Astrocyte of the cerebellum (primary cell): Measurements from ENCODE around the gene NFIX.

Experiments used
- DNase-seq: peaks from one replicate; pipeline ENCODE4 v3.0.0-alpha.2; 2011; ENCODE audit warnings: low read depth
- H3K4me3 ChIP-seq: 2 replicates; pipeline ENCODE4 v1.5.1; 2011; ENCODE audit warnings: mild to moderate bottlenecking, low read depth, low read length, moderate library complexity
- in situ Hi-C: cut with HindIII; loops from 2 replicates; pipeline ENCODE4 v1.10.0; 2017; ENCODE audit warnings: low sequenced_read_pairs
- TF ChIP-seq, protein P1 (sequence below): IDR thresholded peaks from 2 replicates; pipeline ENCODE4 v1.5.1; 2012; ENCODE audit warnings: low read length, low read depth, moderate library complexity, mild to moderate bottlenecking; ENCODE audit errors: missing control alignments

The NFIX gene

GRCh38 chr19:13090511-13091231, 95.4 kb downstream of the NFIX start:
- H3K4me3 ChIP-seq: no peak overlapping the region
- DNase-seq: no peak
- TF ChIP-seq, protein P1, sequence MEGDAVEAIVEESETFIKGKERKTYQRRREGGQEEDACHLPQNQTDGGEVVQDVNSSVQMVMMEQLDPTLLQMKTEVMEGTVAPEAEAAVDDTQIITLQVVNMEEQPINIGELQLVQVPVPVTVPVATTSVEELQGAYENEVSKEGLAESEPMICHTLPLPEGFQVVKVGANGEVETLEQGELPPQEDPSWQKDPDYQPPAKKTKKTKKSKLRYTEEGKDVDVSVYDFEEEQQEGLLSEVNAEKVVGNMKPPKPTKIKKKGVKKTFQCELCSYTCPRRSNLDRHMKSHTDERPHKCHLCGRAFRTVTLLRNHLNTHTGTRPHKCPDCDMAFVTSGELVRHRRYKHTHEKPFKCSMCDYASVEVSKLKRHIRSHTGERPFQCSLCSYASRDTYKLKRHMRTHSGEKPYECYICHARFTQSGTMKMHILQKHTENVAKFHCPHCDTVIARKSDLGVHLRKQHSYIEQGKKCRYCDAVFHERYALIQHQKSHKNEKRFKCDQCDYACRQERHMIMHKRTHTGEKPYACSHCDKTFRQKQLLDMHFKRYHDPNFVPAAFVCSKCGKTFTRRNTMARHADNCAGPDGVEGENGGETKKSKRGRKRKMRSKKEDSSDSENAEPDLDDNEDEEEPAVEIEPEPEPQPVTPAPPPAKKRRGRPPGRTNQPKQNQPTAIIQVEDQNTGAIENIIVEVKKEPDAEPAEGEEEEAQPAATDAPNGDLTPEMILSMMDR: no peak
- in situ Hi-C loops: no loop called here

GRCh38 chr19:13091400-13092157, 96.3 kb downstream of the NFIX start:
- peak; percentile 82 for DNase-seq
- no peak overlapping the region for H3K4me3 ChIP-seq
- TF ChIP-seq, protein P1: no peak
- in situ Hi-C loops: no loop called here

GRCh38 chr19:13092158-13092543, 96.9 kb downstream of the NFIX start:
- in situ Hi-C loops: no loop called here
- no peak for DNase-seq
- TF ChIP-seq, protein P1: no peak
- H3K4me3 ChIP-seq: no peak overlapping the region

DNA sequence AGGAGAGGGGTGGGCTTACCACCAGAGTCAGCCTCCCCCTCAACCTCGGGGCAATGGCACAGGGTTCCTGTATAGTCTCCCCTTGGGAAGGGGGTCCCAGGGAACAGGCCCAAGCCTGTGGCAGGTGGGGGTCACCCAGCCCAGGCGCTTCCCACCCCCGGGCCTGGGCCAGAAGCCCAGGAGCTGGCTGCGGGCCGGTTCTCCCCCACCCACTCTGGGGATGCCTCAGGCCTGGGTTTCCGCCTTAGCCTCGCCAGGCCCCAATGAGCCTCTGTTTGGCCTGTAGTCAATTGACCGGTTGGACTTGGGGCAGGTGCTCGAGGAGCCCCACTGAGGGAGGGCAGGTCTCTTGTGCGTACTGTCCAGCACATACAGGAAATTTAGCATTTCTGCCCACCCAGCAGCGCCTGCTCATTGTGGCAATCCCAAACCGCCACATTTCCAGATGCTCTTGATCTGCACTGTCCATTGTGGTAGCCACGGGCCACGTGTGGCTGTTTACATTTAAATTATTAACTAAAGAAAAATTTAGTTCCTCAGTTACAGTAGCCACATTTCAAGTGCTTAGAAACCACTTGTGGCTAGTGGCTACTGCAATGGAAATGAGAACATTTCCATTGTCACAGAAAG, 97.4 kb downstream of the NFIX start:
- H3K4me3 ChIP-seq: no peak overlapping the region
- TF ChIP-seq, protein P1: no peak
- in situ Hi-C loops: no loop called here
- peak; percentile 49 for DNase-seq

GRCh38 chr19:13093407-13094105, 98.3 kb downstream of the NFIX start:
- no peak overlapping the region for H3K4me3 ChIP-seq
- in situ Hi-C loops: no loop called here
- TF ChIP-seq, protein P1: peak; percentile 84
- peak; percentile 77 for DNase-seq

DNA sequence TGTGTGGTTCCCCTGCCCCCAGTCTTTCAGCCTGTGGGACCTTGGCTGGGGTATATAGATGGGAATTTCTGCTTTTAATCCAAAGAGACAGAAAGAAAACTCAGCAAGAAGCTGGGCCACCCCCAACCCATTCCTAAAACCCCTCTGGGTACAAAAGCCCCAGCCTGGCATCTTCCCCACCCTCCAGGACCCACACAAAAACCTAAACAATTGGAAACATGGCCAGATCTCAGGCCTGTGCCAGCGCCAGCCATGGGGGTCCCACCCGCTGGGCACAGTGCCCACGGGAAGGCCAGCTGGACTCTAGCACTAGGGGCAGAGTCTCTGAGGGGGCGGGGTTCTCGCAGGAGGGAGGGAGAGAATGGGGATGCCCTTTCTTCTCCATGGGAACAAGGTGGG, 98.8 kb downstream of the NFIX start:
- DNase-seq: no peak
- TF ChIP-seq, protein P1: no peak
- no peak overlapping the region for H3K4me3 ChIP-seq
- in situ Hi-C loops: no loop called here
